Measurements from ENCODE around the gene DUSP2. TPM values are rescaled to one million over a fixed set of nuclear protein-coding genes. Genes with fewer than 3 reads are reported as not detected.
A peak's percentile ranks its signal among the peaks of the same experiment; 100 is the strongest.

The DUSP2 gene
- polyA plus RNA-seq, 3 donors = 48.4 to 392 (median 66.1) TPM

DNA sequence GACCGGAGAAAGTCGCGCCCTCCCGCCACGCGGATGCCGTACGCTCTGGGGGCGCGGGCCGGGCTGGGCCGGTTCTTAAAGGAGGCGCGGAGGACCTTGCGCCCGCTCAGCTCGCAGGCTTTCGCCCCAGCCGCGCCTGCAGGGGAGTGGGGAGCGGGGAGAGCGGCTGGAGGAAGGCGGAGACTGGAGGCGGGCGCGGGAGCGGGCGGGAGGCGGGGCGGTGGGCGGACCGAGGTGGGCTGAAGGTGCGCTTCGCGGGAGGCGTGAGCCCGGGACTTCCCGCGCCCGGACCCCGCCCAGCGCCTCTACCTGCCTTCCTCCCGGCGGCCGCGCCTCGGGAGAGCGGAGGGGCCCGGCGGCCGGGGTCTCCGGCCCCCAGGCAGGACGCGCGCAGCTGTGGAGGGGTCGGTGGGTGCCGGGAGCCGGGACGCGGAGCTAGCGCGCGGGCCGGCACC is 28.8 kb downstream of the DUSP2 start, which contains the start of gene ADRA2B:
TSS of gene ADRA2B (minus strand) at position 148 of the 455 bp plus-strand sequence. CDS start 422 bp downstream, outside the sequence.
- peak within 1 kb of the TSS; percentile 67 for H2AFZ ChIP-seq (ENCODE audit: insufficient read depth, low read depth, low read length, poor library complexity, severe bottlenecking)
- peak within 1 kb of the TSS in 1 of 7 donors; percentile 60 for H3K27ac Mint-ChIP-seq
- peak within 1 kb of the TSS in 2 of 3 experiments; percentile 27 to 71 for H3K4me3 ChIP-seq (replicated peaks in 1 of 3; ENCODE audit: low read depth in 2 of 3, low read length in 3 of 3)
- no peak within 1 kb of the TSS for H3K27ac ChIP-seq (ENCODE audit: low read depth in 1 of 2, low read length in 2 of 2)
- WGBS (ENCODE audit: insufficient coverage) = under 1% methylated on average over 64 of the region's 64 CpGs
- no peaks in the 10 kb centered on the region for H3K9me3 ChIP-seq (replicated peaks in 1 of 2; ENCODE audit: control insufficient read depth in 1 of 2, insufficient read depth in 1 of 2, low read length in 2 of 2)
- peak within 1 kb of the TSS; percentile 61 to 90 for H3K4me3 Mint-ChIP-seq
- peaks cover 2 to 10% (median 8%) of the 10 kb centered on the region in 7 donors for H3K9me3 Mint-ChIP-seq
- no peaks in the 10 kb centered on the region for H4K20me1 ChIP-seq (ENCODE audit: insufficient read depth, low read length)
- H3K9ac ChIP-seq (ENCODE audit: insufficient read depth, low read length, poor library complexity, severe bottlenecking) = peak within 1 kb of the TSS; percentile 49
- peaks cover 5 to 45% of the 10 kb centered on the region in 2 donors for H3K27me3 ChIP-seq (ENCODE audit: control insufficient read depth in 2 of 2, insufficient read depth in 2 of 2, low read length in 2 of 2)
- H3K4me2 ChIP-seq (replicated peaks; ENCODE audit: extremely low read depth, low read length, poor library complexity, severe bottlenecking) = peak within 1 kb of the TSS; percentile 83
- TF ChIP-seq, protein P1, sequence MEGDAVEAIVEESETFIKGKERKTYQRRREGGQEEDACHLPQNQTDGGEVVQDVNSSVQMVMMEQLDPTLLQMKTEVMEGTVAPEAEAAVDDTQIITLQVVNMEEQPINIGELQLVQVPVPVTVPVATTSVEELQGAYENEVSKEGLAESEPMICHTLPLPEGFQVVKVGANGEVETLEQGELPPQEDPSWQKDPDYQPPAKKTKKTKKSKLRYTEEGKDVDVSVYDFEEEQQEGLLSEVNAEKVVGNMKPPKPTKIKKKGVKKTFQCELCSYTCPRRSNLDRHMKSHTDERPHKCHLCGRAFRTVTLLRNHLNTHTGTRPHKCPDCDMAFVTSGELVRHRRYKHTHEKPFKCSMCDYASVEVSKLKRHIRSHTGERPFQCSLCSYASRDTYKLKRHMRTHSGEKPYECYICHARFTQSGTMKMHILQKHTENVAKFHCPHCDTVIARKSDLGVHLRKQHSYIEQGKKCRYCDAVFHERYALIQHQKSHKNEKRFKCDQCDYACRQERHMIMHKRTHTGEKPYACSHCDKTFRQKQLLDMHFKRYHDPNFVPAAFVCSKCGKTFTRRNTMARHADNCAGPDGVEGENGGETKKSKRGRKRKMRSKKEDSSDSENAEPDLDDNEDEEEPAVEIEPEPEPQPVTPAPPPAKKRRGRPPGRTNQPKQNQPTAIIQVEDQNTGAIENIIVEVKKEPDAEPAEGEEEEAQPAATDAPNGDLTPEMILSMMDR (IDR thresholded peaks at IDR 0.05) = no peak
- DNase-seq = peak in 1 of 3 donors; percentile 7
- H3K36me3 Mint-ChIP-seq = peaks cover 3 to 7% of the 10 kb centered on the region in 2 donors
- H3K4me1 Mint-ChIP-seq = peaks cover 19% of the 10 kb centered on the region
- intact Hi-C loops (cut with micrococcal nuclease) = loop anchor here in 1 of 2 donors (10.0 kb wide), 2 partner anchors 58 to 92 kb away; no protein-coding TSS in a partner anchor
- H3K79me2 ChIP-seq (ENCODE audit: insufficient read depth, low read length) = no peaks in the 10 kb centered on the region
- peaks cover 3 to 18% of the 10 kb centered on the region in 2 donors for H3K4me1 ChIP-seq (ENCODE audit: control insufficient read depth in 1 of 2, insufficient read depth in 2 of 2, low read length in 2 of 2)
- no peaks in the 10 kb centered on the region for H3K36me3 ChIP-seq (replicated peaks in 1 of 2; ENCODE audit: control insufficient read depth in 1 of 2, insufficient read depth in 2 of 2, low read length in 2 of 2)
- H3K27me3 Mint-ChIP-seq (ENCODE audit: low read depth in 3 of 3) = peaks cover 37 to 68% (median 40%) of the 10 kb centered on the region in 3 donors

DNA sequence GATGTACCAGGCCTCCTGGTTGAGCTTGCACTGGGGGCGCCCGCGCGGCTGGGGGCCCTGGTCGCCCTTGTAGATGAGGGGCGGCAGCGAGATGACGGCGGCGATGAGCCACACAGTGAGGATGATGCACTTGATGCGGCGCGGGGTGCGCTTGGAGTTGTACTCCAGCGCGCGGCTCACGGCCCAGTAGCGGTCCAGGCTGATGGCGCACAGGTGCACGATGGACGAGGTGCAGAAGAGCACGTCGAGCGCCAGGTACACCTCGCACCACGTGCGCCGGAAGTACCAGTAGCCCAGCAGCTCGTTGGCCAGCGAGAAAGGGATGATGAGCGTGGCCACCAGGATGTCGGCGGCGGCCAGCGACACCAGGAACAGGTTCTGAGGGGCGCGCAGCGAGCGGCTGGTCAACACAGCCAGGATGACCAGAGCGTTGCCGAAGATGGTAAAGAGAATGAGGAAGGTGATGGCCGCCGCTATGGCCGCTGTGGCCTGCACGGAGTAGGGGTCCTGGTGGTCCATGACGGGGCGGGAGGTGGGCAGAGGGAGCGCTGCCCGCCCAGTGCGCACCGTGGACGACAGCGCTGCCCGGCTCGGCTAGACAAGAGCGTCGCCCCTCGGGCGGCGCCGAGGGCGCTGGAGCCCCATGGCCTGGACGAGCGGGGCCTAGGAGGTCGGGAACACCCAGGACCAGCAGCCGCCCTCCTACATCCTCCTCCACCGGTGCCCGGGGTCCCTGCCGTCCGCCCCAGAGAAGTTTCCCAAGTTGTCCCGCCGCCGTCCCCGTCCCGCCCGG is 29.4 kb downstream of the DUSP2 start:
- no peaks in the 10 kb centered on the region for H3K79me2 ChIP-seq (ENCODE audit: insufficient read depth, low read length)
- no peaks in the 10 kb centered on the region for H3K9me3 ChIP-seq (replicated peaks in 1 of 2; ENCODE audit: control insufficient read depth in 1 of 2, insufficient read depth in 1 of 2, low read length in 2 of 2)
- Mint-ChIP-seq H3K4me3 (peak overlapping the region; percentile 61 to 90), H3K36me3 (peaks cover 3 to 7% of the 10 kb centered on the region in 2 donors), H3K4me1 (peaks cover 19% of the 10 kb centered on the region), H3K9me3 (peaks cover 2 to 10% (median 7%) of the 10 kb centered on the region in 7 donors), H3K27me3 (ENCODE audit: low read depth in 3 of 3) (peaks cover 33 to 62% (median 38%) of the 10 kb centered on the region in 3 donors), H3K27ac (no peak overlapping the region)
- TF ChIP-seq, protein P1 (IDR thresholded peaks at IDR 0.05) = no peak
- no peaks in the 10 kb centered on the region for H3K36me3 ChIP-seq (replicated peaks in 1 of 2; ENCODE audit: control insufficient read depth in 1 of 2, insufficient read depth in 2 of 2, low read length in 2 of 2)
- 38% methylated on average over 76 of the region's 77 CpGs for WGBS (ENCODE audit: insufficient coverage)
- H3K4me3 ChIP-seq (replicated peaks in 1 of 3; ENCODE audit: low read depth in 2 of 3, low read length in 3 of 3) = peak overlapping the region in 1 of 3 experiments; percentile 71
- H2AFZ ChIP-seq (ENCODE audit: insufficient read depth, low read depth, low read length, poor library complexity, severe bottlenecking) = peak overlapping the region; percentile 67
- no peak for DNase-seq
- H3K27ac ChIP-seq (ENCODE audit: low read depth in 1 of 2, low read length in 2 of 2) = no peak overlapping the region
- no peaks in the 10 kb centered on the region for H4K20me1 ChIP-seq (ENCODE audit: insufficient read depth, low read length)
- peaks cover 3 to 18% of the 10 kb centered on the region in 2 donors for H3K4me1 ChIP-seq (ENCODE audit: control insufficient read depth in 1 of 2, insufficient read depth in 2 of 2, low read length in 2 of 2)
- peaks cover 5 to 45% of the 10 kb centered on the region in 2 donors for H3K27me3 ChIP-seq (ENCODE audit: control insufficient read depth in 2 of 2, insufficient read depth in 2 of 2, low read length in 2 of 2)
- intact Hi-C loops (cut with micrococcal nuclease) = loop anchor here in 1 of 2 donors (10.0 kb wide), 2 partner anchors 59 to 91 kb away; no protein-coding TSS in a partner anchor
- peak overlapping the region; percentile 83 for H3K4me2 ChIP-seq (replicated peaks; ENCODE audit: extremely low read depth, low read length, poor library complexity, severe bottlenecking)
- peak overlapping the region; percentile 49 for H3K9ac ChIP-seq (ENCODE audit: insufficient read depth, low read length, poor library complexity, severe bottlenecking)
